HepG2 (cell line): ENCODE measurements around the gene FETUB. TPM values are rescaled to one million over a fixed set of nuclear protein-coding genes. Genes with fewer than 3 reads are reported as not detected.

Experiments used
- AGO2 ChIP-seq: fragments of 200-400 bp; formaldehyde crosslinking; optimal IDR thresholded peaks from 2 replicates; pipeline ENCODE3; 2017; ENCODE audit warnings: mild to moderate bottlenecking, low read depth, low read length, moderate library complexity
- ETV5 ChIP-seq: IDR thresholded peaks from 2 replicates; pipeline ENCODE4 v1.6.1; 2018; ENCODE audit warnings: missing biosample characterization, missing genetic modification reagents, inconsistent platforms, borderline replicate concordance
- POLR2AphosphoS5 ChIP-seq: IDR thresholded peaks from 2 replicates; pipeline ENCODE4 v1.6.1; 2012; ENCODE audit warnings: low read depth, low read length
- ZNF318 ChIP-seq: sonication (generic); formaldehyde crosslinking; IDR thresholded peaks from 2 replicates; pipeline ENCODE4 v1.4.0; 2020; ENCODE audit warnings: mild to moderate bottlenecking, missing genetic modification reagents
- ZNF407 ChIP-seq: sonication (generic); formaldehyde crosslinking; IDR thresholded peaks from one replicate; pipeline ENCODE4 v1.5.1; 2020; ENCODE audit warnings: mild to moderate bottlenecking, missing genetic modification reagents; ENCODE audit errors: not compliant biosample characterization
- ZNF878 ChIP-seq: sonication (generic); formaldehyde crosslinking; IDR thresholded peaks from 2 replicates; pipeline ENCODE4 v1.8.1; 2023; ENCODE audit warnings: mild to moderate bottlenecking, missing genetic modification reagents, moderate library complexity
- ZSCAN5A ChIP-seq: sonication (generic); formaldehyde crosslinking; IDR thresholded peaks from 2 replicates; pipeline ENCODE4 v1.8.0; 2022; ENCODE audit warnings: mild to moderate bottlenecking, missing genetic modification reagents, borderline replicate concordance
- polyA plus RNA-seq, 8 experiments: library from polyadenylated mRNA; depleted of rRNA in 3 of 8; stranded (reverse) in 7 of 8; unstranded in 1 of 8; fragments of >200 nt; fragmentation: Illumina TruSeq in 4 of 8; extraction: Trizol in 4 of 8; gene quantifications; 2 replicates each; pipeline versions ENCODE4 v1.2.1 to v1.2.3, GENCODE V29; 2011 to 2016; ENCODE audit warnings: low read depth in 4 of 8, missing spikeins in 1 of 8, mixed read lengths in 1 of 8; ENCODE audit not compliant: insufficient read depth in 1 of 8
- total RNA-seq, 5 experiments: library from RNA; depleted of rRNA; stranded (reverse); fragments of >200 nt; fragmentation: Illumina TruSeq; extraction: Trizol; gene quantifications; 2 replicates each; pipeline ENCODE4 v1.2.3, GENCODE V29; 2016; ENCODE audit warnings: low read depth in 1 of 5

Gene FETUB
- total and polyA plus RNA-seq, 2 of the 13 experiments (the other 11 are each of a cell fraction or from before 2014, with no cell fraction given): 2.1 to 4.4 TPM

- no peak for TF ChIP-seq ZNF407 (CRISPR knock-in tag)
- TF ChIP-seq ZNF318 (CRISPR knock-in tag): no peak; the same call in none of the 2 replicates
- peak; percentile 56 for TF ChIP-seq POLR2AphosphoS5
- TF ChIP-seq AGO2: peak; percentile 100
- no peak for TF ChIP-seq ETV5 (CRISPR knock-in tag)
- peak; percentile 19; the same call in 1 of the 2 replicates for TF ChIP-seq ZSCAN5A (CRISPR knock-in tag)
- TF ChIP-seq ZNF878 (CRISPR knock-in tag): no peak; the same call in none of the 2 replicates
Observed at GRCh38 chr3:186620213-186621092, 19.7 kb upstream of the FETUB start (continued).
